HL-60 (cell line): ENCODE results near the gene AKAP12.

Experiments used
- SPI1 ChIP-seq: IDR thresholded peaks from 2 replicates; pipeline ENCODE4 v1.6.1; 2012; ENCODE audit warnings: low read depth, mild to moderate bottlenecking, borderline replicate concordance
- TF ChIP-seq, protein P1 (sequence below): IDR thresholded peaks from one replicate; pipeline ENCODE4 v1.5.1; 2011; ENCODE audit warnings: low read length, control low read depth, inconsistent platforms; ENCODE audit not compliant: insufficient read depth

DNA sequence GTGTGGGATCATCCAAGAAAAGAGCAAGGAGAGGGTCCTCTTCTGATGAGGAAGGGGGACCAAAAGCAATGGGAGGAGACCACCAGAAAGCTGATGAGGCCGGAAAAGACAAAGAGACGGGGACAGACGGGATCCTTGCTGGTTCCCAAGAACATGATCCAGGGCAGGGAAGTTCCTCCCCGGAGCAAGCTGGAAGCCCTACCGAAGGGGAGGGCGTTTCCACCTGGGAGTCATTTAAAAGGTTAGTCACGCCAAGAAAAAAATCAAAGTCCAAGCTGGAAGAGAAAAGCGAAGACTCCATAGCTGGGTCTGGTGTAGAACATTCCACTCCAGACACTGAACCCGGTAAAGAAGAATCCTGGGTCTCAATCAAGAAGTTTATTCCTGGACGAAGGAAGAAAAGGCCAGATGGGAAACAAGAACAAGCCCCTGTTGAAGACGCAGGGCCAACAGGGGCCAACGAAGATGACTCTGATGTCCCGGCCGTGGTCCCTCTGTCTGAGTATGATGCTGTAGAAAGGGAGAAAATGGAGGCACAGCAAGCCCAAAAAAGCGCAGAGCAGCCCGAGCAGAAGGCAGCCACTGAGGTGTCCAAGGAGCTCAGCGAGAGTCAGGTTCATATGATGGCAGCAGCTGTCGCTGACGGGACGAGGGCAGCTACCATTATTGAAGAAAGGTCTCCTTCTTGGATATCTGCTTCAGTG, 110.8 kb downstream of the AKAP12 start:
- TF ChIP-seq, protein P1, sequence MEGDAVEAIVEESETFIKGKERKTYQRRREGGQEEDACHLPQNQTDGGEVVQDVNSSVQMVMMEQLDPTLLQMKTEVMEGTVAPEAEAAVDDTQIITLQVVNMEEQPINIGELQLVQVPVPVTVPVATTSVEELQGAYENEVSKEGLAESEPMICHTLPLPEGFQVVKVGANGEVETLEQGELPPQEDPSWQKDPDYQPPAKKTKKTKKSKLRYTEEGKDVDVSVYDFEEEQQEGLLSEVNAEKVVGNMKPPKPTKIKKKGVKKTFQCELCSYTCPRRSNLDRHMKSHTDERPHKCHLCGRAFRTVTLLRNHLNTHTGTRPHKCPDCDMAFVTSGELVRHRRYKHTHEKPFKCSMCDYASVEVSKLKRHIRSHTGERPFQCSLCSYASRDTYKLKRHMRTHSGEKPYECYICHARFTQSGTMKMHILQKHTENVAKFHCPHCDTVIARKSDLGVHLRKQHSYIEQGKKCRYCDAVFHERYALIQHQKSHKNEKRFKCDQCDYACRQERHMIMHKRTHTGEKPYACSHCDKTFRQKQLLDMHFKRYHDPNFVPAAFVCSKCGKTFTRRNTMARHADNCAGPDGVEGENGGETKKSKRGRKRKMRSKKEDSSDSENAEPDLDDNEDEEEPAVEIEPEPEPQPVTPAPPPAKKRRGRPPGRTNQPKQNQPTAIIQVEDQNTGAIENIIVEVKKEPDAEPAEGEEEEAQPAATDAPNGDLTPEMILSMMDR, result no peak
- no peak for TF ChIP-seq SPI1
